ENCODE results near the gene MSANTD3.

Gene MSANTD3

GRCh38 chr9:100441911-100442361 is 15.0 kb downstream of the MSANTD3 start:
- no peak for TF ChIP-seq CTCF (IDR thresholded peaks at IDR 0.05; ENCODE audit: low read depth, low read length, missing control alignments)
- H3K4me3 ChIP-seq (ENCODE audit: low read depth, low read length): no peak overlapping the region
- no peak for DNase-seq (ENCODE audit: low read depth)

GRCh38 chr9:100443781-100444768 is 17.1 kb downstream of the MSANTD3 start:
- no peak for DNase-seq (ENCODE audit: low read depth)
- H3K4me3 ChIP-seq (ENCODE audit: low read depth, low read length): no peak overlapping the region
- no peak for TF ChIP-seq CTCF (IDR thresholded peaks at IDR 0.05; ENCODE audit: low read depth, low read length, missing control alignments)

- no peak for TF ChIP-seq CTCF (IDR thresholded peaks at IDR 0.05; ENCODE audit: low read depth, low read length, missing control alignments)
- DNase-seq (ENCODE audit: low read depth): no peak
- no peak overlapping the region for H3K4me3 ChIP-seq (ENCODE audit: low read depth, low read length)
Measured at GRCh38 chr9:100445161-100445902, 18.4 kb downstream of the MSANTD3 start.

DNA sequence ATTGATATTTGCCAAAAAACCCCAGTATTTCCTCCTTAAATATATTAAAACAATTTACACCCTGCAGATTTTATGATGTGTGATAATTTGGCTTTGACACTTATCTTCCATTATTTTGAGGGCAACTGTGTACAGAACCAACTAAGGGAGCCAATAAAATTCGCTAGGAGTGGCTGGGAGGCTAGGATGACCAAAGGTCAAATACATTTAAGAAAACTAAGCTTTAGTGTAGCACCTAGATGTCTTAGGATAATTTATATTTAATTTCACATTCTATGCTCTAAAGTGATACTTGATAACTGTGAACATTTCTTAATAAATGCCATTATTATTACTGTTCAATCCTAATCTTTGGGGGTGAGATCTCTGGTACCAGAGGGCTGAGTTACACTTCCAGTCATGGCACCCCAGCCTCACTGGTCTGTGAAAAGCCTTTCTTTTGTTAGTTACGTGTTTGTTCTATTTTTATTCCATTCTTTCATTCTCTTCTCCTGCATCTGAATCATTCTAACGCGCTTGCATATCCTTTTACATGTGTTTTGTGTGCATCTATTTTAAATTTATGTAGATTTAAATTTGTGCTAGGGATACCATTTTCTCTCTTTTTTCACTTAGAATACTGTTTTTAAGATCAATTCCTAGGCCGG is 19.1 kb downstream of the MSANTD3 start:
- no peak overlapping the region for H3K4me3 ChIP-seq (ENCODE audit: low read depth, low read length)
- no peak for DNase-seq (ENCODE audit: low read depth)
- TF ChIP-seq CTCF (IDR thresholded peaks at IDR 0.05; ENCODE audit: low read depth, low read length, missing control alignments): no peak

- H3K4me3 ChIP-seq (ENCODE audit: low read depth, low read length): no peak overlapping the region
- no peak for DNase-seq (ENCODE audit: low read depth)
- TF ChIP-seq CTCF (IDR thresholded peaks at IDR 0.05; ENCODE audit: low read depth, low read length, missing control alignments): no peak
Measured at GRCh38 chr9:100447041-100447440, 20.1 kb downstream of the MSANTD3 start.

DNA sequence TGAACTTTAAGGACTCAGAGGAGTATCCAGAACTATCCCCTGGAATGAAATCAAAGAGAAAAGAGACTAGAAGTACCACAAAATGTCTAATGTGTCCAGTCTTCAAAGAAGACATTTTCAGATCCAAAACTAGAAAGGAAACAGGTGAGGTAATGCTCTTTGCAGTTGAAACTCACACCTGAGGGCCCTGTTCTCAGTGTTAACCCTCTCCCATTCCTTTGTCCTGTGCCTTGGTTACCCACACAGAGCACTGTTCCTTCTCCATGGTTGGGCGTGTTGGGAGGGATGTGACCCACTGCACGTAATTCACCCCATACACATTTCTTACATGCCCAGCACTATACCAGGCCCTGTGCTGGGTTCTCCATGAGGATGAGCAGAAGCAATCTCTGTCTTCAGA is 21.3 kb downstream of the MSANTD3 start:
- no peak overlapping the region for H3K4me3 ChIP-seq (ENCODE audit: low read depth, low read length)
- TF ChIP-seq CTCF (IDR thresholded peaks at IDR 0.05; ENCODE audit: low read depth, low read length, missing control alignments): no peak
- no peak for DNase-seq (ENCODE audit: low read depth)

Measured in GM12864 (cell line).